GM12874 (cell line): ENCODE measurements around the gene MEX3A.

Source experiments
- TF ChIP-seq, protein P1 (sequence below): IDR thresholded peaks from 2 replicates; pipeline ENCODE4 v1.5.1; 2011; ENCODE audit warnings: low read depth, mild to moderate bottlenecking, control low read depth, low read length, moderate library complexity; ENCODE audit not compliant: insufficient read depth

MEX3A gene

DNA sequence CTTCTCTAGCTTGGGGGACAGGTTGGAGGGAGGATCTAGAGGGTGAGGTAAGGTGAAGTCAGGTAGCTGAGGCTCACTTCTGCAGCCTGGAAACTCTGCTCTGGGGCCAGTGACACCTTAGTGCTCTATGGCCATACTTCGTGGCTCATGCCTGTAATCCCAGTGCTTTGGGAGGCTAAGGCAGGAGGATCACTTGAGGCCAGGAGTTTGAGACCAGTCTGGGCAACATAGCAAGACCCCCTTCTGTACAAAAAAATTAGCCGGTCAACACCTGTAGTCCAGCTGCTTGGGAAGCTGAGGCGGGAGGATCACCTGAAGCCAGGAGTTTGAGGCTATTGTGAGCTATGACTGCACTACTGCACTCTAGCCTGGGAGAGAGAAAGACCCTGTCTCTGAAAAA, 38.1 kb upstream of the MEX3A start:
- TF ChIP-seq, protein P1, sequence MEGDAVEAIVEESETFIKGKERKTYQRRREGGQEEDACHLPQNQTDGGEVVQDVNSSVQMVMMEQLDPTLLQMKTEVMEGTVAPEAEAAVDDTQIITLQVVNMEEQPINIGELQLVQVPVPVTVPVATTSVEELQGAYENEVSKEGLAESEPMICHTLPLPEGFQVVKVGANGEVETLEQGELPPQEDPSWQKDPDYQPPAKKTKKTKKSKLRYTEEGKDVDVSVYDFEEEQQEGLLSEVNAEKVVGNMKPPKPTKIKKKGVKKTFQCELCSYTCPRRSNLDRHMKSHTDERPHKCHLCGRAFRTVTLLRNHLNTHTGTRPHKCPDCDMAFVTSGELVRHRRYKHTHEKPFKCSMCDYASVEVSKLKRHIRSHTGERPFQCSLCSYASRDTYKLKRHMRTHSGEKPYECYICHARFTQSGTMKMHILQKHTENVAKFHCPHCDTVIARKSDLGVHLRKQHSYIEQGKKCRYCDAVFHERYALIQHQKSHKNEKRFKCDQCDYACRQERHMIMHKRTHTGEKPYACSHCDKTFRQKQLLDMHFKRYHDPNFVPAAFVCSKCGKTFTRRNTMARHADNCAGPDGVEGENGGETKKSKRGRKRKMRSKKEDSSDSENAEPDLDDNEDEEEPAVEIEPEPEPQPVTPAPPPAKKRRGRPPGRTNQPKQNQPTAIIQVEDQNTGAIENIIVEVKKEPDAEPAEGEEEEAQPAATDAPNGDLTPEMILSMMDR, result no peak

DNA sequence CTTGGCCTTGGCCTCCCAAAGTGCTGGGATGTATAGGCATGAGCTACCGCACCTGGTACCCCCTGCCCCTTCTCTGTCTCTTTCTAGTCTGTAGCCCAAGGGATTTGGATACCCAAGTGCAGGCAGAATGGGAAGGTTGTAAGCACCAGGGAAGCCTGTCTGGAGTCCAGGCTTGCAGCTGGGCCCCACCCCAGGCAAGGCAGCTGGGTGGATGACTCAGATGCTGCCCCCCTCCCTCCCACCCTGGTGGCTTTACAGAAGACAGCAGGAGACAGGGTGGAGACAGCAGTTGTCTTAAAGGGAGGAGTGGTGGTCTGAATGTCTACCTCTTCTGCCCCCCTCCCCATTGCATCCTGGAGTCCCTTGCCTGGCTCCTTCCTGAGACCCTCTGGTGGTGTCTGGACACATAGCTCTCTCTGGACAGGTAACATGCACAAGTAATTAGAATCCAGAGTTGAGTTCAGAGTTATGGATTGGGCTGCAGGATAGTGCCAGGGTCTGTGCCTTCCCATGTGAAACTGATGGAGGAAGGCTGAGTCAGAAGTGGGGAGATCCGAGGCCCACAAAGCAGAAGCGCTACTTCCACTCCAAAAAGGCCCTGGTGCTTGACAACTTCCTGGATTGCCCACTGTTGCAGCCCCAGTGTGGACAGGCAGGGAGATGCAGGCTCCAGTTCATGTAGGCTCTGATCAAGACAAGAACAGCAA, 37.4 kb upstream of the MEX3A start:
- TF ChIP-seq, protein P1, result 0 out of 2 replicates have a peak, but pooled peaks have one; percentile 11

DNA sequence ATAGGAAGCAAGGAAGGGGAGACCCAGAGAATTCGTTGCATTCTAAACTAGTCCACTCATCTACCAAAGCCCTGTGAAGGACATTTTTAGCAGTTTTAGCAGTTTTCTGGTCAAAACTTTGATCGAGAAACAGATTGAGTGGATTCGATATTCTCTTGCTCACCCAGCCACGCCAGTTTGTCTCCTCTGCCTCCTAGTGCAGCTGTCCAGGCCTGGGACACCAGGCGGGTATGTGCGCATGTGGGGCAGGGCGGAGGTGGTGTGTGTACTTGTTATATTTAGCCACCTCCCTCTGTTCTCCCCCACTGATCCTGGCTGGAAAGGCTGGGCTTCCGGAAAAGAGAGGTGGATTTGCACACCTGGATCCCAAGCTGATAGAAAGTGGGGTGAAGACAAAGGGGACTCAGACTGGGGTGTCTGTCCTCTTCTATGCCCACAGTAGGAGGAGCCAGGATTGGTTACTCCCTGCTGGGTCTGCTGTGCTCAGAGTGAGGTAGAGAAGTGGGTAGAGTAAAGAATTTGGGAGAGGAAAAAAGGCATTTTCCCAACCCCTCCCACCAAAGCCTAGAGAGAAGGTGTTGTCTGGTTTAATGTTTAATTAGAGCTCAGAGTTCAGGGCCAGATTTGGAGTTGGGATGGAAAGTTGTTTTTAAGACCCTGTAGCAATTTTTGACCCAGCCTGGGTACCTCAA, 36.1 kb upstream of the MEX3A start:
- TF ChIP-seq, protein P1, result no peak

DNA sequence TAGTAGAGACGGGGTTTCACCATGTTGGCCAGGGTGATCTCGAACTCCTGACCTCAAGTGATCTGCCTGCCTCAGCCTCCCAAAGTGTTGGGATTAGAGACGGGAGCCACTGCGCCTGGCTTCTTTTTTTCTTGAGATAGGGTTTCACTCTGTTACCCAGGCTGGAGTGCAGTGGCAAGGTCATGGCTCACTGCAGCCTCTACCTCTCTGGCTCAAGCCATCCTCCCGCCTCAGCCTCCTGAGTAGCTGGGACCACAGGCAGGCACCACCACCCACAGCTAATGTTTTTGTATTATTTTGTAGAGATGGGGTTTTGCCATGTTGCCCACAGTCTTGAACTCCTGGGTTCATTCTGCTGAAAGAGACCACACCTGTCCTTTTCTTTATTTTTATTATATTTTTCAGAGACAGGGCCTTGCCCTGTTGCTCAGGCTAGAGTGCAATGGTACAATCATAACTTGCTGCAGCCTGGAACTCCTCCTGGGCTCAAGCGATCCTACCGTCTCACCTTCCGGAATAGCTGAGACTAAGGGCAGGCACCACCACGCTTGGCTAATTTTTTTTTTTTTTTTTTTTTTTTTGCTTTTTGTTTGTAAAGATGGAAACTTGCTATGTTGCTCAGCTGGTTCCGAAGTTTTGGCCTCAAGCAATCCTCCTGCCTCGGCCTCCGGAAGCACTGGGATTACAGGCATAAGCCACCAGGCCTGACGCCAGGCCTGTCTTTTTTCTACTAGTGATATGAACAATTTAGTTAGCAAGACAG, 35.3 kb upstream of the MEX3A start:
- TF ChIP-seq, protein P1, result no peak

DNA sequence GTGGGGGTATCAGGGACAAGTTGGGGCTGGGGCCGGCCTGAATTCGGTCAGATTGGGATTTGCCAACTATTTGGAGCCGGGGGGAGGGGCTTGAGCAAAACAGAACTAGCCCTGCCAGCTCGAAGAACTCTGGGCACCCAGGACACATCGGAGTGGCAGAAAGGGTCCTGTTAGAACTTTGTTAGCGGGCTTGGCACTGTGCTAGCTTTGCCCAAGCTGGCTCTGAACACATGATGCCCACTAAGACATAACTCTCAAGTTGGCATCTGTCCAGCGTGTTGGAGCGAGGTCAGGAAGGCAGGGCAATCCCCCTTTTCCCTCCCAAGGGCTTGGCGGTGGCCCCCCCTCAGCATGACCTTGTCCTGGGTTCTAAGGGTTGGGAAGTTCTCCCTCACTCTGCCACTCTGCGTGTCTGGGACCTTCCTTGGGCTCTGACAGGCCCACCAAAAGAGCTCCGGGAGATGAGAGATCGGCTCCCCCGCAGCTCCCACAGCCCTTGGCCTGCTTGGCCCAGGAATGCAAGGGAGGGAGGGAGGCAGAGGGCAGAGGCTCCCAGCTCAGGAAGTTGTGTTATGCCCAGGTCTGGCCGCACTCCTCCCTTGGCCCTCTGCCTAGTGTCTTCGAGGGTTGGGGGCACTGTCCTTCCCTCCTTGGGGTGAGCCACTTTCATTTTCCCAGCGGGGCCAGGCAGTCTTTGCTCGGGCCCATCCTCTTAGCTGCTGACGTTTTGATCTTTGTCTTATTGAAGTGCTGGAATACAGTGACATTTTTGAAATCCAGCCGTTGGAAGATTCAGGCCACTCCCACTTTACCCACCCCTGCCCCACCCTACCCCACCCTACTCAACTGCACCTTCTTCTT, 33.5 kb upstream of the MEX3A start:
- TF ChIP-seq, protein P1, result no peak

DNA sequence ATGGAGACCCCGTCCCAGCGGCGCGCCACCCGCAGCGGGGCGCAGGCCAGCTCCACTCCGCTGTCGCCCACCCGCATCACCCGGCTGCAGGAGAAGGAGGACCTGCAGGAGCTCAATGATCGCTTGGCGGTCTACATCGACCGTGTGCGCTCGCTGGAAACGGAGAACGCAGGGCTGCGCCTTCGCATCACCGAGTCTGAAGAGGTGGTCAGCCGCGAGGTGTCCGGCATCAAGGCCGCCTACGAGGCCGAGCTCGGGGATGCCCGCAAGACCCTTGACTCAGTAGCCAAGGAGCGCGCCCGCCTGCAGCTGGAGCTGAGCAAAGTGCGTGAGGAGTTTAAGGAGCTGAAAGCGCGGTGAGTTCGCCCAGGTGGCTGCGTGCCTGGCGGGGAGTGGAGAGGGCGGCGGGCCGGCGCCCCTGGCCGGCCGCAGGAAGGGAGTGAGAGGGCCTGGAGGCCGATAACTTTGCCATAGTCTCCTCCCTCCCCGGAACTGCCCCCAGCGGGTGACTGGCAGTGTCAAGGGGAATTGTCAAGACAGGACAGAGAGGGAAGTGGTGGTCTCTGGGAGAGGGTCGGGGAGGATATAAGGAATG, 32.8 kb upstream of the MEX3A start:
- TF ChIP-seq, protein P1, result no peak
